GM12878 (cell line): Measurements from ENCODE around the gene TTLL11. TPM values are rescaled to one million over a fixed set of nuclear protein-coding genes. Genes with fewer than 3 reads are reported as not detected.

Experiments
- ATAC-seq: fragments of 200-7000 bp; cut with Tn5 transposase; 3 replicates; pipeline ENCODE4 v1.9.1; 2020; ENCODE audit warnings: mild to moderate bottlenecking, moderate library complexity
- BruUV-seq: library from RNA; stranded (reverse); fragments of 400-500 nt; replicated peaks from 2 replicates; lab custom pipeline; 2021; lab: Mats Ljungman, UMichigan
- CTCF ChIA-PET: fragments of 300-600 bp; sonication (Branson Sonifier 250); formaldehyde crosslinking; extraction: SDS; loops from one replicate; lab custom pipeline; 2021; ENCODE audit warnings: inconsistent platforms; lab: Yijun Ruan, JAX
- POLR2A ChIA-PET: fragments of 350-600 bp; formaldehyde crosslinking; extraction: SDS; loops from one replicate; lab custom pipeline; 2021; ENCODE audit warnings: inconsistent platforms; lab: Charles Lee
- RAD21 ChIA-PET: fragments of 300-600 bp; sonication (Branson Sonifier 250); formaldehyde crosslinking; loops from one replicate; lab custom pipeline; 2023; ENCODE audit warnings: antibody characterized with exemption; ENCODE audit not compliant: unreplicated experiment; lab: Charles Lee
- SMC1A ChIA-PET: fragments of 300-600 bp; sonication (Branson Sonifier 250); formaldehyde crosslinking; loops from one replicate; lab custom pipeline; 2023; ENCODE audit not compliant: unreplicated experiment, uncharacterized antibody; lab: Charles Lee
- DNase-seq: peaks from one replicate; pipeline ENCODE4 v3.0.0-alpha.2; 2011; ENCODE audit warnings: low read depth, low spot score
- FAIRE-seq: peaks from 3 replicates; lab custom pipeline; 2011; peaks lifted over from hg19 to GRCh38; lab: Jason Lieb, UNC
- H2AFZ ChIP-seq: 2 replicates; pipeline ENCODE4 v1.6.0; 2011; ENCODE audit warnings: low read depth, low read length, control low read depth; ENCODE audit not compliant: control insufficient read depth
- H3K27ac ChIP-seq: 2 replicates; pipeline ENCODE4 v1.5.1; 2011; ENCODE audit warnings: control low read depth; ENCODE audit not compliant: control insufficient read depth, insufficient read depth
- H3K27me3 ChIP-seq, 2 experiments: replicated peaks in 1 of 2; 2 replicates each; pipeline versions ENCODE4 v1.6.0 to v1.6.1; 2011; ENCODE audit warnings: low read length in 1 of 2; ENCODE audit not compliant: control insufficient read depth in 2 of 2, insufficient read depth in 2 of 2
- H3K36me3 ChIP-seq, 2 experiments: 2 replicates each; pipeline ENCODE4 v1.5.1; 2011; ENCODE audit warnings: low read length in 1 of 2; ENCODE audit not compliant: control insufficient read depth in 2 of 2, insufficient read depth in 2 of 2
- H3K4me1 ChIP-seq: 2 replicates; pipeline ENCODE4 v1.6.1; 2011; ENCODE audit warnings: mild to moderate bottlenecking, low read length, moderate library complexity, mixed read lengths; ENCODE audit not compliant: control insufficient read depth, insufficient read depth
- H3K4me2 ChIP-seq: 2 replicates; pipeline ENCODE4 v1.6.0; 2011; ENCODE audit warnings: control low read depth; ENCODE audit not compliant: control insufficient read depth, insufficient read depth
- H3K4me3 ChIP-seq: fragments of 200-600 bp; sonication (generic); 2 replicates; pipeline ENCODE4 v1.5.1; 2016
- H3K79me2 ChIP-seq: 2 replicates; pipeline ENCODE4 v1.6.0; 2011; ENCODE audit warnings: low read length; ENCODE audit not compliant: control insufficient read depth, insufficient read depth
- H3K9ac ChIP-seq: 2 replicates; pipeline ENCODE4 v1.8.0; 2011; ENCODE audit warnings: low read length, control low read depth, mixed read lengths; ENCODE audit not compliant: control insufficient read depth, insufficient read depth
- H3K9me3 ChIP-seq: replicated peaks from 3 replicates; pipeline ENCODE4 v1.5.1; 2011; ENCODE audit warnings: mild to moderate bottlenecking, low read length; ENCODE audit not compliant: control insufficient read depth, insufficient read depth
- H4K20me1 ChIP-seq: 2 replicates; pipeline ENCODE4 v1.6.0; 2011; ENCODE audit not compliant: control insufficient read depth, insufficient read depth
- CBFB ChIP-seq: IDR thresholded peaks from 2 replicates; pipeline ENCODE4 v1.6.1; 2016; ENCODE audit warnings: antibody characterized with exemption, low read depth
- CREM ChIP-seq: IDR thresholded peaks from 2 replicates; pipeline ENCODE4 v1.6.1; 2014; ENCODE audit warnings: antibody characterized with exemption, low read depth
- E4F1 ChIP-seq: fragments of 450-650 bp; IDR thresholded peaks from 2 replicates; pipeline ENCODE4 v1.6.1; 2018; ENCODE audit warnings: borderline replicate concordance, mild to moderate bottlenecking; ENCODE audit not compliant: partially characterized antibody
- EP300 ChIP-seq, 2 experiments: fragments of 150-350 bp in 1 of 2; IDR thresholded peaks; 2 replicates each; pipeline ENCODE4 v1.6.1; 2011 to 2012; ENCODE audit warnings: low read depth in 2 of 2, low read length in 2 of 2, borderline replicate concordance in 1 of 2, improper control_type of control experiment in 1 of 2, inconsistent platforms in 1 of 2; ENCODE audit not compliant: control insufficient read depth in 1 of 2
- ESRRA ChIP-seq: IDR thresholded peaks from 2 replicates; pipeline ENCODE4 v1.6.1; 2012; ENCODE audit warnings: mild to moderate bottlenecking, low read length, improper control_type of control experiment
- HDAC6 ChIP-seq: fragments of 200-600 bp; sonication (generic); IDR thresholded peaks from one replicate; pipeline ENCODE4 v1.8.0; 2017; ENCODE audit warnings: antibody characterized with exemption; ENCODE audit not compliant: unreplicated experiment
- JUND ChIP-seq: IDR thresholded peaks from 2 replicates; pipeline ENCODE4 v1.6.1; 2012; ENCODE audit warnings: low read depth, mild to moderate bottlenecking, low read length, improper control_type of control experiment, moderate library complexity
- LARP7 ChIP-seq: fragments of 450-650 bp; IDR thresholded peaks from 2 replicates; pipeline ENCODE4 v1.6.1; 2017; ENCODE audit warnings: mild to moderate bottlenecking
- NFYA ChIP-seq: IDR thresholded peaks from 2 replicates; pipeline ENCODE4 v1.6.1; 2011; ENCODE audit warnings: low read depth, mild to moderate bottlenecking, low read length, improper control_type of control experiment, borderline replicate concordance
- NRF1 ChIP-seq: conservative IDR thresholded peaks from 2 replicates; pipeline ENCODE4 v1.6.1; 2011; ENCODE audit warnings: mild to moderate bottlenecking, low read depth, low read length, improper control_type of control experiment
- PBX3 ChIP-seq: IDR thresholded peaks from 2 replicates; pipeline ENCODE4 v1.6.1; 2011; ENCODE audit warnings: mild to moderate bottlenecking, low read depth, low read length, moderate library complexity; ENCODE audit not compliant: insufficient replicate concordance
- POU2F2 ChIP-seq: IDR thresholded peaks from 3 replicates; pipeline ENCODE4 v1.6.1; 2011; ENCODE audit warnings: low read depth, mild to moderate bottlenecking, low read length, borderline replicate concordance
- SMAD1 ChIP-seq: fragments of 450-650 bp; IDR thresholded peaks from 2 replicates; pipeline ENCODE4 v1.6.1; 2018; ENCODE audit warnings: mild to moderate bottlenecking, low read depth; ENCODE audit not compliant: partially characterized antibody
- SMAD5 ChIP-seq: IDR thresholded peaks from 2 replicates; pipeline ENCODE4 v1.6.1; 2016; ENCODE audit warnings: antibody characterized with exemption, low read depth
- SMC3 ChIP-seq: IDR thresholded peaks from 2 replicates; pipeline ENCODE4 v1.6.1; 2011; ENCODE audit warnings: low read length, improper control_type of control experiment, borderline replicate concordance
- STAT3 ChIP-seq: IDR thresholded peaks from 2 replicates; pipeline ENCODE4 v1.6.1; 2011; ENCODE audit warnings: low read depth, low read length, improper control_type of control experiment
- TCF3 ChIP-seq: IDR thresholded peaks from 2 replicates; pipeline ENCODE4 v1.6.1; 2012; ENCODE audit warnings: low read depth, mild to moderate bottlenecking, low read length, borderline replicate concordance; ENCODE audit not compliant: insufficient read depth
- USF1 ChIP-seq: IDR thresholded peaks from 2 replicates; pipeline ENCODE4 v1.6.1; 2011; ENCODE audit warnings: borderline replicate concordance, low read depth, mild to moderate bottlenecking, moderate library complexity, mixed read lengths, low read length; ENCODE audit not compliant: insufficient read depth; ENCODE audit errors: extremely low read length
- ZZZ3 ChIP-seq: IDR thresholded peaks from 2 replicates; pipeline ENCODE4 v1.6.1; 2011; ENCODE audit warnings: low read depth; ENCODE audit not compliant: control insufficient read depth, insufficient read length
- WGBS: methylation state at CpG from one replicate; pipeline ENCODE4 v1.1.6; 2016; ENCODE audit warnings: low lambda C conversion rate; ENCODE audit not compliant: insufficient replicate concordance, insufficient coverage; ENCODE audit errors: missing lambda C conversion rate; 5-methylcytosine and 5-hydroxymethylcytosine counted together
- in situ Hi-C: fragments of 300-500 bp; cut with MboI; formaldehyde crosslinking; loops from 9 replicates; pipeline ENCODE4 v1.14.3; 2018; ENCODE audit warnings: mixed read lengths
- intact Hi-C: fragments of 100-400 bp; cut with micrococcal nuclease; formaldehyde crosslinking; loops from one replicate; pipeline ENCODE4 v1.14.2; 2022; ENCODE audit not compliant: unreplicated experiment
- polyA plus RNA-seq, 11 experiments: library from polyadenylated mRNA; depleted of rRNA in 4 of 11; unstranded in 6 of 11; stranded (reverse) in 5 of 11; fragments of >200 nt; fragmentation: Nextera tagmentation in 4 of 11; fragmentation: Illumina TruSeq in 1 of 11; extraction: Ambion mirVana in 4 of 11; extraction: Trizol in 1 of 11; gene quantifications; 1 replicate in 1 of 11; 2 replicates in 10 of 11; pipeline versions ENCODE4 v1.2.1 to v1.2.3, GENCODE V29; 2011 to 2016; ENCODE audit warnings: inconsistent platforms in 2 of 11, missing spikeins in 2 of 11, low read depth in 1 of 11
- total RNA-seq, 4 experiments: library from RNA; depleted of rRNA in 3 of 4; stranded (reverse); fragments of >200 nt in 3 of 4; fragmentation: Illumina TruSeq in 1 of 4; extraction: Trizol in 1 of 4; gene quantifications; 2 replicates each; pipeline versions ENCODE4 v1.2.1 to v1.2.3, GENCODE V29; 2013 to 2021
- TF ChIP-seq, protein P1 (sequence below): IDR thresholded peaks from 2 replicates; pipeline ENCODE4 v1.6.1; 2011; ENCODE audit warnings: low read depth, mild to moderate bottlenecking, low read length, moderate library complexity, borderline replicate concordance; ENCODE audit errors: extremely low read depth

The TTLL11 gene
- total and polyA plus RNA-seq, 10 of the 15 experiments (the other 5 are each of a cell fraction or from before 2014, with no cell fraction given): 1.2 to 3.7 (median 2.9) TPM

DNA sequence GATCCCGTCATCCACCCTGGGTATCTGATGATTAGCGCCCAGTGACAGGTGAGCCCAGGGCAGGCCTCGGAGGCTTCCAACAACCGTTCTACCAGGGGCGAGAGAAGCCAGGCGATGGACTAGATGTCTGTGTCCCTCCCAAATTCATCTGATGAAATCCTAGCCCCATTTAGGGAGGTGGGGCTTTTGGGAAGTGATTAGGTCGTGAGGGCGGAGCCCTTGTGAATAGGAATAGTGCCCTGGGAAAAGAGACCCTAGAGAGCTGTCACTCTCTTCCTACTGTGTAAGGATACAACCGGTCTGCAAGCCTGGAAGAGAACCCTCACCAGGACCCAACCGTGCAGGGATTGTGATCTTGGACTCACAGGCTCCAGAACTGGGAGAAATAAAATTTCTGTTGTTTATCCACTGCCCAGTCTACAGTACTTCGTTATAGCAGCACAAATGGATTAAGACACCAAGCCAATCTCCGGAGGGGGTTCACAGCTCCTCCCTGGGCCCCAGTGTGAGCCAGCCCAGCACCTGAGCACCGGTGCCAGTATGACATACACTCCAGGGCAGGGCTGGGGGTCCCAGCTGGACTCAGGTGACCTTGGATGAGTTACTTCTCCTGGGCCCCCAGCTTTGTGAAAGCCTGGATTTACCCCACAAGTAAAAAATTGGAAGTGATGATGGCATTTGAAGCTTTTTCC lies 279.4 kb downstream of the TTLL11 start:
- BruUV-seq: no TSS peak
- ChIA-PET SMC1A (no interaction called here), POLR2A (no interaction called here), RAD21 (no interaction called here), CTCF (no interaction called here)
- WGBS: 23% methylated on average over 12 of the region's 13 CpGs
- ATAC-seq (no peak), FAIRE-seq (no peak), DNase-seq (no peak)
- H3K79me2 ChIP-seq: no peaks in the 10 kb centered on the region
- H3K36me3 ChIP-seq: no peaks in the 10 kb centered on the region
- H3K27me3 ChIP-seq: peaks cover 0 to 1% of the 10 kb centered on the region in 2 experiments; a peak in 1 of 4 replicates
- H2AFZ ChIP-seq: no peak overlapping the region
- H3K4me1 ChIP-seq: no peaks in the 10 kb centered on the region
- TF ChIP-seq HDAC6 (no peak), EP300 (IDR thresholded peaks at IDR 0.05; ENCODE audit: borderline replicate concordance in 1 of 2, control insufficient read depth in 1 of 2, low read depth in 2 of 2, low read length in 2 of 2) (no peak), SMC3 (no peak), ZZZ3 (no peak), ESRRA (no peak), POU2F2 (no peak), PBX3 (no peak), E4F1 (no peak), CBFB (no peak), NFYA (no peak), JUND (no peak), NRF1 (no peak), SMAD1 (no peak), SMAD5 (no peak), CREM (no peak), USF1 (no peak), LARP7 (no peak), STAT3 (no peak), TCF3 (no peak)
- TF ChIP-seq, protein P1, sequence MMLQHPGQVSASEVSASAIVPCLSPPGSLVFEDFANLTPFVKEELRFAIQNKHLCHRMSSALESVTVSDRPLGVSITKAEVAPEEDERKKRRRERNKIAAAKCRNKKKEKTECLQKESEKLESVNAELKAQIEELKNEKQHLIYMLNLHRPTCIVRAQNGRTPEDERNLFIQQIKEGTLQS: no peak
- H3K9ac ChIP-seq: no peak overlapping the region
- in situ Hi-C loops (no loop called here), intact Hi-C loops (no loop called here)
- H3K27ac ChIP-seq: no peak overlapping the region
- H4K20me1 ChIP-seq: no peaks in the 10 kb centered on the region
- H3K4me2 ChIP-seq: no peak overlapping the region
- no peak overlapping the region for H3K4me3 ChIP-seq
- no peaks in the 10 kb centered on the region for H3K9me3 ChIP-seq
